OCI-LY7 (cell line): ENCODE measurements around the gene SLC43A1. TPM values are rescaled to one million over a fixed set of nuclear protein-coding genes. Genes with fewer than 3 reads are reported as not detected.

Experiments used
- BruUV-seq: library from RNA; stranded (reverse); fragments of 400-500 nt; replicated peaks from 2 replicates; lab custom pipeline; 2021; lab: Mats Ljungman, UMichigan
- CTCF ChIA-PET: fragments of 300-600 bp; sonication (Branson Sonifier 250); formaldehyde crosslinking; loops from one replicate; lab custom pipeline; 2022; ENCODE audit warnings: antibody characterized with exemption; ENCODE audit not compliant: unreplicated experiment; lab: Charles Lee
- POLR2A ChIA-PET: fragments of 300-600 bp; sonication (Branson Sonifier 250); formaldehyde crosslinking; loops from one replicate; lab custom pipeline; 2022; ENCODE audit warnings: antibody characterized with exemption; lab: Charles Lee
- DNase-seq: peaks from one replicate; pipeline ENCODE4 v3.0.0-alpha.2; 2015; ENCODE audit warnings: low spot score
- H2AFZ ChIP-seq: fragments of 200-600 bp; sonication (generic), shearing (Covaris generic); 2 replicates; pipeline ENCODE4 v1.6.1; 2014; ENCODE audit warnings: mild to moderate bottlenecking, antibody characterized with exemption, low read length, moderate library complexity
- H3K27ac ChIP-seq: fragments of 200-600 bp; sonication (generic); 2 replicates; pipeline ENCODE4 v1.5.1; 2014; ENCODE audit warnings: mixed run types, low read depth, mild to moderate bottlenecking, moderate library complexity, low read length, inconsistent platforms; ENCODE audit not compliant: poor library complexity, severe bottlenecking
- H3K36me3 ChIP-seq: fragments of 200-600 bp; sonication (generic); 2 replicates; pipeline ENCODE4 v1.6.1; 2014; ENCODE audit warnings: mild to moderate bottlenecking, antibody characterized with exemption, low read length, moderate library complexity, mixed read lengths; ENCODE audit not compliant: insufficient read depth
- H3K4me1 ChIP-seq: fragments of 200-600 bp; sonication (generic); 2 replicates; pipeline ENCODE4 v1.5.1; 2014; ENCODE audit warnings: mild to moderate bottlenecking, low read length; ENCODE audit not compliant: insufficient read depth, poor library complexity, severe bottlenecking
- H3K4me2 ChIP-seq: fragments of 200-600 bp; sonication (generic); 2 replicates; pipeline ENCODE4 v1.6.1; 2014; ENCODE audit warnings: mild to moderate bottlenecking, low read length
- H3K4me3 ChIP-seq: fragments of 200-600 bp; sonication (generic); 2 replicates; pipeline ENCODE4 v1.5.1; 2014; ENCODE audit warnings: mild to moderate bottlenecking, low read depth, low read length; ENCODE audit not compliant: poor library complexity, severe bottlenecking
- H3K79me2 ChIP-seq: fragments of 200-600 bp; sonication (generic); 2 replicates; pipeline ENCODE4 v1.6.1; 2016; ENCODE audit warnings: low read depth, mild to moderate bottlenecking, low read length, moderate library complexity, mixed read lengths; ENCODE audit not compliant: insufficient read depth
- H3K9me2 ChIP-seq: fragments of 200-600 bp; sonication (generic); 2 replicates; pipeline ENCODE4 v1.6.1; 2016; ENCODE audit warnings: mild to moderate bottlenecking, low read length, mixed read lengths; ENCODE audit not compliant: insufficient read depth
- H3K9me3 ChIP-seq: fragments of 200-600 bp; sonication (generic); 2 replicates; pipeline ENCODE4 v1.6.1; 2014; ENCODE audit warnings: mild to moderate bottlenecking, mixed run types, low read length, mixed read lengths
- H4K20me1 ChIP-seq: fragments of 200-600 bp; sonication (generic); 2 replicates; pipeline ENCODE4 v1.6.1; 2014; ENCODE audit warnings: mild to moderate bottlenecking, antibody characterized with exemption, low read length, moderate library complexity, mixed read lengths; ENCODE audit not compliant: insufficient read depth
- CTCF ChIP-seq: fragments of 200-600 bp; sonication (generic); conservative IDR thresholded peaks from 2 replicates; pipeline ENCODE4 v1.5.1; 2014; ENCODE audit warnings: mild to moderate bottlenecking, antibody characterized with exemption, low read length, moderate library complexity, mixed read lengths
- EZH2phosphoT487 ChIP-seq: fragments of 200-600 bp; sonication (generic); IDR thresholded peaks from 2 replicates; pipeline ENCODE4 v1.6.1; 2018; ENCODE audit warnings: low read depth, borderline replicate concordance, mild to moderate bottlenecking, mixed run types, antibody characterized with exemption, low read length, moderate library complexity, mixed read lengths
- intact Hi-C: fragments of 100-400 bp; cut with micrococcal nuclease; formaldehyde crosslinking; loops from one replicate; pipeline ENCODE4 v1.10.0; 2022; ENCODE audit not compliant: unreplicated experiment
- total RNA-seq, 2 experiments: library from RNA; depleted of rRNA in 1 of 2; stranded (reverse); fragments of >200 nt in 1 of 2; shearing (Covaris generic) in 1 of 2; gene quantifications; 2 replicates each; pipeline ENCODE4 v1.2.3, GENCODE V29; 2014 to 2022

SLC43A1 gene
- total RNA-seq, 2 experiments from 2014 or later: 61.1 to 78.6 TPM

GRCh38 chr11:57481315-57481714 is 34.2 kb downstream of the SLC43A1 start:
- H3K9me3 ChIP-seq: no peaks in the 10 kb centered on the region

GRCh38 chr11:57480409-57481137 is 34.9 kb downstream of the SLC43A1 start:
- no peaks in the 10 kb centered on the region for H3K79me2 ChIP-seq
- no peak overlapping the region for H3K4me3 ChIP-seq
- H4K20me1 ChIP-seq: no peaks in the 10 kb centered on the region
- H3K4me2 ChIP-seq: no peak overlapping the region
- H3K36me3 ChIP-seq: peaks cover 22% of the 10 kb centered on the region
- no peaks in the 10 kb centered on the region for H3K9me2 ChIP-seq
- intact Hi-C loops: loop anchor here (1.0 to 2.0 kb wide), 2 partner anchors 20 to 135 kb away; partner anchors contain the start of gene RTN4RL2
- no peak overlapping the region for H2AFZ ChIP-seq
- BruUV-seq: no TSS peak
- CTCF ChIA-PET: no interaction called here
- peaks cover 73% of the 10 kb centered on the region for H3K4me1 ChIP-seq
- DNase-seq: peak; percentile 74
- POLR2A ChIA-PET: no interaction called here
- H3K27ac ChIP-seq: no peak overlapping the region
- H3K9me3 ChIP-seq: no peaks in the 10 kb centered on the region
- peak; percentile 86 for TF ChIP-seq CTCF
- TF ChIP-seq EZH2phosphoT487: no peak

More at GRCh38 chr11:57481315-57481714, 34.2 kb downstream of the SLC43A1 start:
- Histone ChIP-seq H2AFZ (no peak overlapping the region), H4K20me1 (no peaks in the 10 kb centered on the region), H3K4me2 (no peak overlapping the region), H3K9me2 (no peaks in the 10 kb centered on the region), H3K4me3 (no peak overlapping the region), H3K27ac (no peak overlapping the region), H3K4me1 (peaks cover 70% of the 10 kb centered on the region), H3K79me2 (no peaks in the 10 kb centered on the region), H3K36me3 (peaks cover 29% of the 10 kb centered on the region)
- CTCF ChIA-PET: no interaction called here
- DNase-seq: no peak
- BruUV-seq: no TSS peak
- TF ChIP-seq EZH2phosphoT487 (no peak), CTCF (no peak)
- intact Hi-C loops: loop anchor here (2.0 kb wide), 1 partner anchor 21 kb away; the partner anchor contains the start of gene RTN4RL2
- POLR2A ChIA-PET: interaction anchor here (0.6 kb wide), 1 partner anchor 312 kb away, joined by 3 read pairs; no protein-coding TSS in a partner anchor

GRCh38 chr11:57479911-57480310 is 35.6 kb downstream of the SLC43A1 start:
- H3K4me1 ChIP-seq: peaks cover 68% of the 10 kb centered on the region
- no TSS peak for BruUV-seq
- intact Hi-C loops: loop anchor here (1.0 to 2.0 kb wide), 2 partner anchors 19 to 135 kb away; partner anchors contain the start of gene RTN4RL2
- no peak overlapping the region for H3K4me3 ChIP-seq
- no peak overlapping the region for H2AFZ ChIP-seq
- H3K27ac ChIP-seq: no peak overlapping the region
- CTCF ChIA-PET: no interaction called here
- POLR2A ChIA-PET: no interaction called here
- H3K36me3 ChIP-seq: peaks cover 15% of the 10 kb centered on the region
- no peaks in the 10 kb centered on the region for H3K9me3 ChIP-seq
- no peaks in the 10 kb centered on the region for H3K9me2 ChIP-seq
- no peak overlapping the region for H3K4me2 ChIP-seq
- no peaks in the 10 kb centered on the region for H3K79me2 ChIP-seq
- TF ChIP-seq EZH2phosphoT487: no peak
- no peaks in the 10 kb centered on the region for H4K20me1 ChIP-seq
- no peak for DNase-seq
